HG03025 (cell line): ENCODE measurements around the gene SEPTIN1.
"Not testable (repeated sequence)": the region's sequence is repeated elsewhere in the genome, so short reads cannot be mapped to it uniquely, and the experiment has no call there.

Experiments used
- ATAC-seq: cut with Tn5 transposase; IDR thresholded peaks from one replicate; pipeline ENCODE4 v1.9.1; 2021; ENCODE audit warnings: mild to moderate bottlenecking, moderate library complexity; ENCODE audit not compliant: unreplicated experiment, low FRiP score

Gene SEPTIN1

GRCh38 chr16:30342751-30343490 lies 39.4 kb downstream of the SEPTIN1 start:
- ATAC-seq = no peak

- not testable (repeated sequence) for ATAC-seq
Observed at GRCh38 chr16:30341971-30342370, 40.4 kb downstream of the SEPTIN1 start.

- ATAC-seq = no peak
Observed at GRCh38 chr16:30340621-30341020, 41.7 kb downstream of the SEPTIN1 start.

- not testable (repeated sequence) for ATAC-seq
Observed at GRCh38 chr16:30338715-30339114, 43.6 kb downstream of the SEPTIN1 start.

- ATAC-seq = not testable (repeated sequence)
Observed at GRCh38 chr16:30337964-30338357, 44.4 kb downstream of the SEPTIN1 start.

- peak; percentile 8 for ATAC-seq
Observed at GRCh38 chr16:30335598-30336474, 46.5 kb downstream of the SEPTIN1 start.

- peak; percentile 71 for ATAC-seq
Observed at GRCh38 chr16:30335028-30335597, 47.2 kb downstream of the SEPTIN1 start.

GRCh38 chr16:30334473-30334989 lies 47.8 kb downstream of the SEPTIN1 start:
- ATAC-seq = peak; percentile 76
